DND-41 (cell line): Measurements from ENCODE around the gene KPTN.

Source experiments
- ATAC-seq: fragments of 200-7000 bp; cut with Tn5 transposase; 3 replicates; pipeline ENCODE4 v1.9.1; 2021; ENCODE audit warnings: low read depth; ENCODE audit not compliant: insufficient read depth
- DNase-seq: peaks from one replicate; pipeline ENCODE4 v3.0.0-alpha.2; 2020
- H2AFZ ChIP-seq: 2 replicates; pipeline ENCODE4 v1.6.0; 2012; ENCODE audit warnings: low read depth, low read length
- H3K27ac ChIP-seq: 2 replicates; pipeline ENCODE4 v1.5.1; 2012; ENCODE audit warnings: low read length, inconsistent platforms
- H3K27me3 ChIP-seq: fragments of 200-600 bp; sonication (generic); 2 replicates; pipeline ENCODE4 v1.6.0; 2012; ENCODE audit warnings: low read length, mild to moderate bottlenecking, inconsistent platforms; ENCODE audit not compliant: insufficient read depth, poor library complexity
- H3K36me3 ChIP-seq: 2 replicates; pipeline ENCODE4 v1.5.1; 2012; ENCODE audit warnings: low read length, inconsistent platforms; ENCODE audit not compliant: insufficient read depth
- H3K4me1 ChIP-seq: 2 replicates; pipeline ENCODE4 v1.5.1; 2012; ENCODE audit warnings: mild to moderate bottlenecking, low read length; ENCODE audit not compliant: insufficient read depth
- H3K4me2 ChIP-seq: 2 replicates; pipeline ENCODE4 v1.6.0; 2012; ENCODE audit warnings: mild to moderate bottlenecking, moderate library complexity, low read length, inconsistent platforms; ENCODE audit not compliant: insufficient read depth
- H3K4me3 ChIP-seq, 2 experiments: fragments of 200-600 bp in 1 of 2; shearing (Covaris generic) in 1 of 2; 2 replicates each; pipeline ENCODE4 v1.5.1; 2012 to 2016; ENCODE audit warnings: inconsistent platforms in 2 of 2, low read length in 2 of 2, mild to moderate bottlenecking in 2 of 2, low read depth in 1 of 2, moderate library complexity in 1 of 2
- H3K79me2 ChIP-seq: 2 replicates; pipeline ENCODE4 v1.6.0; 2012; ENCODE audit warnings: low read length, inconsistent platforms; ENCODE audit not compliant: insufficient read depth
- H3K9ac ChIP-seq: 2 replicates; pipeline ENCODE4 v1.6.0; 2012; ENCODE audit warnings: low read depth, mild to moderate bottlenecking, inconsistent platforms, low read length, moderate library complexity
- H3K9me3 ChIP-seq: 2 replicates; pipeline ENCODE4 v1.5.1; 2012; ENCODE audit warnings: low read length, moderate library complexity, mild to moderate bottlenecking, inconsistent platforms; ENCODE audit not compliant: insufficient read depth, severe bottlenecking
- H4K20me1 ChIP-seq: 2 replicates; pipeline ENCODE4 v1.6.0; 2012; ENCODE audit warnings: low read length; ENCODE audit not compliant: insufficient read depth
- CTCF ChIP-seq: IDR thresholded peaks from 2 replicates; pipeline ENCODE4 v1.5.1; 2012; ENCODE audit warnings: borderline replicate concordance, low read length, moderate library complexity, mild to moderate bottlenecking; ENCODE audit not compliant: poor library complexity, severe bottlenecking; ENCODE audit errors: extremely low read depth
- EZH2 ChIP-seq: IDR thresholded peaks from 3 replicates; pipeline ENCODE4 v1.6.1; 2012; ENCODE audit warnings: borderline replicate concordance, low read depth, mild to moderate bottlenecking, moderate library complexity, low read length, inconsistent platforms; ENCODE audit not compliant: severe bottlenecking

KPTN gene

DNA sequence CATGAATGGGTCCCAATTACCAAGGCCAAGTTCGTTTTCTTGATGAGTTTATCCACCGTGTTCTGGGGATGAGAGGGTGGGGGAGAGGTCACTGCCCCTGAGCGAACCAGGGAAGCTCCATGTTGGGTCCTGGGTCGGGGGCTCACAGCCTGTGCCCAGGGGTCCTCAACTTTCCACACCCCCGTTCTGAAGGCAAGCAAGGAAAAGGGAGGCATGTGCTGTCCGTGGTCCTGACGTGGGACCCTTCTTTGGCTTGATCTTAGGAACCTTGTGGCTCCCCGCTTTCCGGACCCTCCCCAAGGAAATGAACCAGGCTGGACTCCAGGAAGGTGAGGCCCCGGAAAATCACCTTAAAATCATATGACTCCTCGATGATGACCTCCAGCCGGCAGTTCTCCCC lies 46.5 kb downstream of the KPTN start:
- no peak for TF ChIP-seq EZH2
- TF ChIP-seq CTCF: no peak
- no peak for ATAC-seq
- H3K4me3 ChIP-seq: no peak overlapping the region

GRCh38 chr19:47436712-47437401 lies 47.2 kb downstream of the KPTN start:
- H3K9me3 ChIP-seq: no peaks in the 10 kb centered on the region
- peaks cover 27% of the 10 kb centered on the region for H4K20me1 ChIP-seq
- H2AFZ ChIP-seq: no peak overlapping the region
- peaks cover 12% of the 10 kb centered on the region; the same call in 1 of the 2 replicates for H3K4me1 ChIP-seq
- peak; percentile 89 for ATAC-seq
- H3K9ac ChIP-seq: no peak overlapping the region
- H3K27ac ChIP-seq: no peak overlapping the region
- peak; percentile 77 for DNase-seq
- H3K36me3 ChIP-seq: no peaks in the 10 kb centered on the region
- TF ChIP-seq CTCF: peak; percentile 95
- no peak for TF ChIP-seq EZH2
- H3K4me3 ChIP-seq: no peak overlapping the region
- no peak overlapping the region for H3K4me2 ChIP-seq
- H3K79me2 ChIP-seq: no peaks in the 10 kb centered on the region
- H3K27me3 ChIP-seq: no peaks in the 10 kb centered on the region

More for the DNA sequence above, 46.5 kb downstream of the KPTN start:
- peaks cover 27% of the 10 kb centered on the region for H4K20me1 ChIP-seq
- H3K9ac ChIP-seq: no peak overlapping the region
- no peaks in the 10 kb centered on the region for H3K27me3 ChIP-seq
- peaks cover 12% of the 10 kb centered on the region; the same call in 1 of the 2 replicates for H3K4me1 ChIP-seq
- no peak overlapping the region for H3K4me2 ChIP-seq
- DNase-seq: peak; percentile 61
- H2AFZ ChIP-seq: no peak overlapping the region
- no peaks in the 10 kb centered on the region for H3K9me3 ChIP-seq
- H3K79me2 ChIP-seq: no peaks in the 10 kb centered on the region
- no peak overlapping the region for H3K27ac ChIP-seq
- no peaks in the 10 kb centered on the region for H3K36me3 ChIP-seq

- H4K20me1 ChIP-seq: peaks cover 27% of the 10 kb centered on the region
- H3K4me1 ChIP-seq: peaks cover 12% of the 10 kb centered on the region; the same call in 1 of the 2 replicates
- H3K79me2 ChIP-seq: no peaks in the 10 kb centered on the region
- TF ChIP-seq CTCF (no peak), EZH2 (no peak)
- H3K4me2 ChIP-seq: no peak overlapping the region
- no peak overlapping the region for H2AFZ ChIP-seq
- DNase-seq (no peak), ATAC-seq (no peak)
- no peak overlapping the region for H3K4me3 ChIP-seq
- no peaks in the 10 kb centered on the region for H3K27me3 ChIP-seq
- no peak overlapping the region for H3K9ac ChIP-seq
- H3K27ac ChIP-seq: no peak overlapping the region
- no peaks in the 10 kb centered on the region for H3K9me3 ChIP-seq
- H3K36me3 ChIP-seq: no peaks in the 10 kb centered on the region
Observed at GRCh38 chr19:47435883-47436417, 48.1 kb downstream of the KPTN start.
